B cell (primary cell): ENCODE measurements around the gene TSHB. TPM values are rescaled to one million over a fixed set of nuclear protein-coding genes. Genes with fewer than 3 reads are reported as not detected.

Source experiments
- ATAC-seq: fragments of 200-7000 bp; cut with Tn5 transposase; one replicate; pipeline ENCODE4 v1.10.0; 2021; ENCODE audit warnings: low read depth, mild to moderate bottlenecking, moderate number of reproducible peaks, moderate library complexity
- CTCF ChIA-PET: fragments of 350-600 bp; sonication (Branson Sonifier 250); formaldehyde crosslinking; loops from one replicate; lab custom pipeline; 2021; ENCODE audit warnings: antibody characterized with exemption, inconsistent platforms; lab: Charles Lee
- POLR2A ChIA-PET: fragments of 350-600 bp; sonication (Branson Sonifier 250); formaldehyde crosslinking; loops from one replicate; lab custom pipeline; 2021; ENCODE audit warnings: antibody characterized with exemption; lab: Charles Lee
- DNase-seq: peaks from one replicate; pipeline ENCODE4 v3.0.0; 2013
- H2AFZ ChIP-seq: 2 replicates; pipeline ENCODE4 v1.6.1; 2012; ENCODE audit warnings: mild to moderate bottlenecking, low read depth, low read length; ENCODE audit not compliant: insufficient read depth, poor library complexity, severe bottlenecking
- H3K27ac ChIP-seq, 2 donors: 1 replicate in 1 of 2; 2 replicates in 1 of 2; pipeline ENCODE4 v1.5.1; 2012 to 2013; ENCODE audit warnings: low read length in 2 of 2, mild to moderate bottlenecking in 2 of 2, moderate library complexity in 1 of 2
- H3K27me3 ChIP-seq, 4 experiments: fragments of 200-600 bp in 1 of 4; sonication (generic) in 1 of 4; replicated peaks in 1 of 4; 1 replicate in 2 of 4; 2 replicates in 2 of 4; pipeline versions ENCODE4 v1.6.1 to v1.7.0; 2013 to 2016; ENCODE audit warnings: low read length in 3 of 4, mild to moderate bottlenecking in 2 of 4, mixed read lengths in 1 of 4, moderate library complexity in 1 of 4; ENCODE audit not compliant: insufficient read depth in 4 of 4, control insufficient read depth in 3 of 4; ENCODE audit errors: control extremely low read depth in 1 of 4
- H3K36me3 ChIP-seq, 2 experiments: replicated peaks in 1 of 2; 1 replicate in 1 of 2; 2 replicates in 1 of 2; pipeline versions ENCODE4 v1.6.1 to v1.7.1; 2013; ENCODE audit warnings: low read length in 1 of 2; ENCODE audit not compliant: insufficient read depth in 2 of 2, control insufficient read depth in 1 of 2; ENCODE audit errors: control extremely low read depth in 1 of 2, extremely low read depth in 1 of 2
- H3K4me1 ChIP-seq, 2 donors: fragments of 200-600 bp in 1 of 2; sonication (generic) in 1 of 2; 1 replicate in 1 of 2; 2 replicates in 1 of 2; pipeline versions ENCODE4 v1.5.1 to v1.6.1; 2013 to 2017; ENCODE audit warnings: low read length in 2 of 2; ENCODE audit not compliant: control insufficient read depth in 2 of 2, insufficient read depth in 2 of 2
- H3K4me2 ChIP-seq: replicated peaks from 2 replicates; pipeline ENCODE3; 2012; ENCODE audit warnings: mild to moderate bottlenecking, low read depth, low read length; ENCODE audit not compliant: poor library complexity, severe bottlenecking
- H3K4me3 ChIP-seq, 5 experiments: fragments of 200-600 bp in 1 of 5; sonication (generic) in 1 of 5; 1 replicate in 3 of 5; 2 replicates in 2 of 5; pipeline versions ENCODE4 v1.5.1 to v1.7.0; 2011 to 2016; ENCODE audit warnings: low read length in 4 of 5, mild to moderate bottlenecking in 4 of 5, low read depth in 2 of 5, control low read depth in 1 of 5, moderate library complexity in 1 of 5; ENCODE audit not compliant: insufficient read depth in 1 of 5; ENCODE audit errors: control extremely low read depth in 1 of 5, extremely low read depth in 1 of 5
- H3K79me2 ChIP-seq: fragments of 200-600 bp; sonication (generic); one replicate; pipeline ENCODE4 v1.6.0; 2016; ENCODE audit warnings: low read length; ENCODE audit not compliant: control insufficient read depth, insufficient read depth
- H3K9ac ChIP-seq: fragments of 200-600 bp; sonication (generic); 2 replicates; pipeline ENCODE4 v1.6.1; 2017; ENCODE audit warnings: mild to moderate bottlenecking, low read length, moderate library complexity
- H3K9me3 ChIP-seq, 3 donors: one replicate each; pipeline versions ENCODE4 v1.6.1 to v1.7.1; 2013; ENCODE audit warnings: low read length in 2 of 3; ENCODE audit not compliant: control insufficient read depth in 2 of 3, insufficient read depth in 1 of 3; ENCODE audit errors: control extremely low read depth in 1 of 3
- H4K20me1 ChIP-seq: 2 replicates; pipeline ENCODE4 v1.6.0; 2012; ENCODE audit warnings: mild to moderate bottlenecking, low read length; ENCODE audit not compliant: insufficient read depth, control insufficient read depth, poor library complexity, severe bottlenecking
- H3K27ac Mint-ChIP-seq: one replicate; pipeline ENCODE4 v1.8.0; 2021; ENCODE audit warnings: mixed read lengths
- H3K27me3 Mint-ChIP-seq: one replicate; pipeline ENCODE4 v1.8.0; 2021; ENCODE audit warnings: mixed read lengths
- H3K4me1 Mint-ChIP-seq: one replicate; pipeline ENCODE4 v1.8.0; 2021; ENCODE audit warnings: mixed read lengths
- H3K4me3 Mint-ChIP-seq: one replicate; pipeline ENCODE4 v1.8.0; 2021; ENCODE audit warnings: mixed read lengths
- H3K9me3 Mint-ChIP-seq: one replicate; pipeline ENCODE4 v1.8.0; 2022; ENCODE audit warnings: mixed read lengths; ENCODE audit not compliant: insufficient read depth
- EZH2 ChIP-seq: IDR thresholded peaks from 2 replicates; pipeline ENCODE4 v1.6.1; 2012; ENCODE audit warnings: borderline replicate concordance, low read depth, mild to moderate bottlenecking, moderate library complexity, low read length; ENCODE audit not compliant: insufficient read depth, poor library complexity, severe bottlenecking
- WGBS: methylation state at CpG from one replicate; pipeline ENCODE4 v1.1.5; 2013; ENCODE audit warnings: missing lambda C conversion rate; ENCODE audit not compliant: insufficient coverage; 5-methylcytosine and 5-hydroxymethylcytosine counted together
- intact Hi-C: fragments of 100-400 bp; cut with micrococcal nuclease; formaldehyde crosslinking; loops from one replicate; pipeline ENCODE4 v1.10.0; 2022
- polyA plus RNA-seq: library from polyadenylated mRNA; depleted of rRNA; stranded (reverse); fragments of >200 nt; gene quantifications from 2 replicates; pipeline ENCODE4 v1.2.3, GENCODE V29; 2012
- total RNA-seq, 2 donors: library from RNA; stranded (reverse); fragments of 120-200 nt in 1 of 2; gene quantifications; 1 replicate in 1 of 2; 2 replicates in 1 of 2; pipeline versions ENCODE4 v1.2.3 to v1.2.4, GENCODE V29; 2013 to 2022
- TF ChIP-seq, protein P1 (sequence below): fragments of 200-600 bp; IDR thresholded peaks from one replicate; pipeline ENCODE4 v1.8.0; 2022; ENCODE audit warnings: antibody characterized with exemption, mild to moderate bottlenecking

TSHB gene
- total and polyA plus RNA-seq, 2 donors (not counting 1 experiment from before 2014, with no cell fraction given): not detected

DNA sequence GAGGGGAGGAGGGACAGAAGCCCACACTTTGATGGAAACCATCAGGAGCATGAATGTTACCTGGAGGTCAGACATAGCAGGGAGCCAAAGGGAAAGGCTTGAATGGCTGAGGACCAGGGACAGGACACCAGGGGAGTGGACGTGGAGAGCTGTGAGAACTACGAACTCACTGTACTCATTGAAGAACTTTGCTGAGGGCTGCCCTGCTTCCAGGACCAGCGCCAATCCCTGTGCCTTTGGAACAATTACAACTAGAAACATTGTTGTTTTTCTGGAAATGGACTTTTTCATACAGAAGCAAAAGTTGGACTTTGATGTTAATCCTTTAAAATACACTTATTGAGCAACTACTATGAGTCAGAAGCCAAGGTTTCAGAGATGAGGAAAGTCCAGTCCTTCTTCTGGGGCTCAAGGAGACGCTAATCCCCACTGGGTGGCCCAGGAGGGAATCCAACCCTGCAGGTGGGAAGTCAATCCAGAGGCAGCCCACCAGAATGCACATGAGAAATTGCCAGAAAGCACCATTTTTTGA lies 46.8 kb downstream of the TSHB start:
- H3K27me3 Mint-ChIP-seq: peaks cover 31% of the 10 kb centered on the region
- H3K27ac Mint-ChIP-seq: no peak overlapping the region
- no peaks in the 10 kb centered on the region for H3K4me1 Mint-ChIP-seq
- H3K4me1 ChIP-seq: no peaks in the 10 kb centered on the region
- ChIA-PET CTCF (no interaction called here), POLR2A (no interaction called here)
- H3K9ac ChIP-seq: no peak overlapping the region
- TF ChIP-seq, protein P1, sequence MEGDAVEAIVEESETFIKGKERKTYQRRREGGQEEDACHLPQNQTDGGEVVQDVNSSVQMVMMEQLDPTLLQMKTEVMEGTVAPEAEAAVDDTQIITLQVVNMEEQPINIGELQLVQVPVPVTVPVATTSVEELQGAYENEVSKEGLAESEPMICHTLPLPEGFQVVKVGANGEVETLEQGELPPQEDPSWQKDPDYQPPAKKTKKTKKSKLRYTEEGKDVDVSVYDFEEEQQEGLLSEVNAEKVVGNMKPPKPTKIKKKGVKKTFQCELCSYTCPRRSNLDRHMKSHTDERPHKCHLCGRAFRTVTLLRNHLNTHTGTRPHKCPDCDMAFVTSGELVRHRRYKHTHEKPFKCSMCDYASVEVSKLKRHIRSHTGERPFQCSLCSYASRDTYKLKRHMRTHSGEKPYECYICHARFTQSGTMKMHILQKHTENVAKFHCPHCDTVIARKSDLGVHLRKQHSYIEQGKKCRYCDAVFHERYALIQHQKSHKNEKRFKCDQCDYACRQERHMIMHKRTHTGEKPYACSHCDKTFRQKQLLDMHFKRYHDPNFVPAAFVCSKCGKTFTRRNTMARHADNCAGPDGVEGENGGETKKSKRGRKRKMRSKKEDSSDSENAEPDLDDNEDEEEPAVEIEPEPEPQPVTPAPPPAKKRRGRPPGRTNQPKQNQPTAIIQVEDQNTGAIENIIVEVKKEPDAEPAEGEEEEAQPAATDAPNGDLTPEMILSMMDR: no peak
- TF ChIP-seq EZH2: no peak
- peaks cover 0 to 3% (median 0%) of the 10 kb centered on the region in 4 experiments for H3K27me3 ChIP-seq
- no peaks in the 10 kb centered on the region for H4K20me1 ChIP-seq
- H3K4me2 ChIP-seq: no peak overlapping the region
- whole genome bisulfite sequencing: 87% methylated on average over 3 of the region's 4 CpGs
- H3K27ac ChIP-seq: no peak overlapping the region
- H3K36me3 ChIP-seq: no peaks in the 10 kb centered on the region
- H3K79me2 ChIP-seq: no peaks in the 10 kb centered on the region
- no peak for ATAC-seq
- H3K9me3 Mint-ChIP-seq: no peaks in the 10 kb centered on the region
- H2AFZ ChIP-seq: no peak overlapping the region
- no peak for DNase-seq
- no peak overlapping the region for H3K4me3 ChIP-seq
- H3K9me3 ChIP-seq: no peaks in the 10 kb centered on the region
- H3K4me3 Mint-ChIP-seq: no peak overlapping the region
- intact Hi-C loops: no loop called here

DNA sequence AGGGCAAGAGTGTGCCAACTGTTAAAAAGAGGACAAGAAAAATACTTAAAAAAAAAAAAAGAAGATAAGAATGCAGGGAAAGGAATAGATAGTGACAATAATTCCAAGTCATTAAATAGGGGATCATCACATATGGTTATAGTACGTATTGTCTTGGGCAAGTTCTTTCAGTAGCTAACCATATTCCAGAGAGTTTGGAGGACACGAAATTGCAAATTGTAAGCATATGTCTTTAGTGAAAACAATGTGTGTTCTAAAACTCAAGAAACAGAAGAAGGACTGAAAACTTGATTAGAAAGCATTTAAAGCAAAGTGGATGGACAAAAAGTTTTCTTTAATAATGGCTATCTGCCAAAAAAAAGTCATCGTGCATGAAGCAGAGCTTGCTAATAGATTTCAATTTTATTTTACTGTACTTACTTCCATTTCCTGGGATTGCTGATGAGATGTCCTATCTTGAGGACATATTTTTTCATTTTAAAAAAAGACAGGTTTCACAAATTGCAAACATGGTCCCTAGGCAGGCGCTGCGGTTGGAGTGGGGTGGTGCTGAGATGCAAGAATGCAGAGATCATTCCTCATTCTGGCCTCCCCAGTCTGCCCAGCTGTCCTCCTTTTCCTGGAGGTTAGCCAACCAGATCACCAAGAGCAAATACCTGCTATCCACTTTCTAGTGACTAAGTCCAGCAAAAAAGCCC lies 47.8 kb downstream of the TSHB start:
- no peak overlapping the region for H3K27ac ChIP-seq
- no peaks in the 10 kb centered on the region for H3K9me3 ChIP-seq
- intact Hi-C loops: no loop called here
- CTCF ChIA-PET: interaction anchor here (2.0 kb wide), 1 partner anchor 25 kb away, joined by 6 read pairs; no protein-coding TSS in a partner anchor
- no peak overlapping the region for H3K27ac Mint-ChIP-seq
- no peak overlapping the region for H3K4me3 ChIP-seq
- H3K4me1 ChIP-seq: no peaks in the 10 kb centered on the region
- no peaks in the 10 kb centered on the region for H3K4me1 Mint-ChIP-seq
- peaks cover 34% of the 10 kb centered on the region for H3K27me3 Mint-ChIP-seq
- POLR2A ChIA-PET: no interaction called here
- no peak for ATAC-seq
- no peak overlapping the region for H3K4me3 Mint-ChIP-seq
- H4K20me1 ChIP-seq: no peaks in the 10 kb centered on the region
- 100% methylated on average over 2 of the region's 5 CpGs for WGBS
- no peaks in the 10 kb centered on the region for H3K9me3 Mint-ChIP-seq
- H3K4me2 ChIP-seq: no peak overlapping the region
- no peak overlapping the region for H3K9ac ChIP-seq
- TF ChIP-seq EZH2: no peak
- no peaks in the 10 kb centered on the region for H3K36me3 ChIP-seq
- no peak overlapping the region for H2AFZ ChIP-seq
- H3K79me2 ChIP-seq: no peaks in the 10 kb centered on the region
- DNase-seq: no peak
- H3K27me3 ChIP-seq: peaks cover 0 to 3% (median 0%) of the 10 kb centered on the region in 4 experiments
